NCI-H2196 treated with DMSO at 0.1 percent for 48 hours (cell line): ENCODE measurements around the gene SLC2A1.
"Not testable (repeated sequence)": the region's sequence is repeated elsewhere in the genome, so short reads cannot be mapped to it uniquely, and the experiment has no call there.

Experiments used
- DNase-seq: peaks from one replicate; lab custom pipeline; 2025; ENCODE audit not compliant: unreplicated experiment; lab: John Stamatoyannopoulos, UW

SLC2A1 gene

DNA sequence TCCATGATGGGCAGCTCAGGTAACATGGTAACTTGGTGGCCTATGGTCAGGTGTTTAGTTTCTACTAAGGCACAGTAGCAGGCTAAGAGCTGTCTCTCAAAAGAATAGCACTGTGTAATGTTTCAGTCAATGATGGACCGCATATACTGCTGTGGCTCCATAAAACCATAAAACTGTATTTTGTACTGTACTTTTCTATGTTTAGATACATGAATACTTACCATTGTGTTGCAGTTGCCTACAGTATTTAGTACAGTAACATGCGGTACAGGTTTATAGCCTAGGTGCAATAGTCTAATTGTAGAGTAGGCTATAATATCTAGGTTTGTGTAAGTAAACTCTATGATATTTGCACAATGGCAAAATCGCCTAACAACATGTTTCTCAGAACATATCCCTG, 50.6 kb downstream of the SLC2A1 start:
- DNase-seq, result no peak

DNA sequence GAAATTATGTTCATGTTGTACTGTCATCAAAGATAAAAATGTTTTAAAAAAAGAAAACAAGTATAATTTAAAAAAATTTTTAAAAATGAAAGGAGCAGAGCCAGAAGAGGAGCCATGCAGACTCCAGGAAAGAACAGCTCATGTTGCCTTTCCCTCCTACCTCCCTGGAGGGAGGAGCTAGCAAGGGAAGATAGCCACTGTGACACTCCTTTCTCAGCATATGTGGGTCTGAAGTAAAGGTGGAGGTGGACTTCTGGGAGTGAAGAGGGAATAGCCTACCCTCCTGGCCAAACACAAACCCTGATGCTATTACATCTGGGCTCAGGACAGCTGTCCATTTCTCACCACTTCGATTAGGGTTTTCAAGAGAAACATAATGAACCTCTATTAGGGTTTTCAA, 54.2 kb downstream of the SLC2A1 start:
- no peak for DNase-seq

DNA sequence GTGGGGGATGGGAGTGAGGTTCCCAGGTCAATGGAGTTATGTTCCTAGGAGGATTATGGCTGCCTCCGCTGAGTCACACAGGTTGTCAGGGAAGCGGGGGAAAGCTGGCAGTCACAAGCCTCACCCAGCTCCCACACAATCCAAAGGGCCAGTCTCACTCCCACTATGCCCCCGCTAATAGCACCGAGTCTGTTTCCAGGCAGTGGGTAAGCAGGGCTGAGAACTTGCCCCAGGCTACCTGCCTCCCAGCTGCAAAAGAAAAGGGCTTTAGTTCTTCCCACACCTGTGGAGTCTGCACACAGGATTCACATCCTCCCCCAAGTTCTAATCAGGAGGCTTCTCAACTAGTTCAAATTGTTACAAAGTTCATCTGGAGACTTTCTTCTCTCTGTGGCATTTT, 58.7 kb downstream of the SLC2A1 start:
- DNase-seq, result not testable (repeated sequence)

DNA sequence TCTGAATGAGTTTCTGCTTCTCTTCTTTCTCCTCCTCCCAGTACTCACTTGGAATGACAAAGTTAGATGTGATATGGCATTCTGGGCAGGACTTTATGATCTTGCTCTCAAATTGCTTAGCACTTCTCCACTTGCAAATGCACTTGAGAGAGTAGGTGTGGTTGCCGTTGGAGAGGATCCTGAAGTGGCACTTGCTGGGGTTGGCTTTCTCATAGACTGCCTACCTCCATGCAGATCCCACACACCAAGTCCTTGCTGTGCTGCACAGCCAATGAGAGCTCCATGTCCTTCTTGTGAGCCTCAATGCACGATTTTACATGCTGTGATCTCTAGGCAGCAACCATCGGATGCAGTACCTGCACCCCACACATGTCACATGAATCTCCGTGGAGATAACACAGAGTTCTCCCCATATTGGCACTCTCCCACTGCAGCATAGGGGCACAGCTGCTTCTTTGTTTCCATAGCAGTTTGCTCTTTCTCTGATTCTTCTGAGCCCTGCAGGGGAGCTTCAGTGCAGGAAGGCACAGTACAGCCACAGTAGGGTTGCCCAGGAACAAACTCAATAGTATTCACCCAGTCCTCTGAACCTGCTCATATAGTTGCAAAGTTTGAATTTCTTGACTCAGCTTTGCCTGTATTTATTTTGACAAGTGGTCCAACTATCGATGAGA, 67.1 kb downstream of the SLC2A1 start:
- no peak for DNase-seq

DNA sequence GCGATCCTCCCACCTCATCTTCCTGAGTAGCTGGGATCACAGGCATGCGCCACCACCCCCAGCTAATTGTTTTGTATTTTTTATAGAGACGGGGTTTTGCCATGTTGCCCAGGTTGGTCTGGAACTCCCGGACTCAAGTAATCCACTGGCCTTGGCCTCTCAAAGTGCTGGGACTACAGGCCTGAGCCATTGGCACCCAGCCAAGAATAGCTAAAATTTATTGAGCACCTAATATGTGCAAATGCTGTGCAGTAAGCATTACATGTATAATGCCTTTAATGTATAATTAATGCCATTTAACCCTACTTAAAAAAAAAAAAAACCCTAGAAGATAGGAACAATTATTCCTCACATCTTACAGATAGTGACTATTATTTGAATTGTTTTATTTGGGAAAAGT, 69.4 kb downstream of the SLC2A1 start:
- no peak for DNase-seq

DNA sequence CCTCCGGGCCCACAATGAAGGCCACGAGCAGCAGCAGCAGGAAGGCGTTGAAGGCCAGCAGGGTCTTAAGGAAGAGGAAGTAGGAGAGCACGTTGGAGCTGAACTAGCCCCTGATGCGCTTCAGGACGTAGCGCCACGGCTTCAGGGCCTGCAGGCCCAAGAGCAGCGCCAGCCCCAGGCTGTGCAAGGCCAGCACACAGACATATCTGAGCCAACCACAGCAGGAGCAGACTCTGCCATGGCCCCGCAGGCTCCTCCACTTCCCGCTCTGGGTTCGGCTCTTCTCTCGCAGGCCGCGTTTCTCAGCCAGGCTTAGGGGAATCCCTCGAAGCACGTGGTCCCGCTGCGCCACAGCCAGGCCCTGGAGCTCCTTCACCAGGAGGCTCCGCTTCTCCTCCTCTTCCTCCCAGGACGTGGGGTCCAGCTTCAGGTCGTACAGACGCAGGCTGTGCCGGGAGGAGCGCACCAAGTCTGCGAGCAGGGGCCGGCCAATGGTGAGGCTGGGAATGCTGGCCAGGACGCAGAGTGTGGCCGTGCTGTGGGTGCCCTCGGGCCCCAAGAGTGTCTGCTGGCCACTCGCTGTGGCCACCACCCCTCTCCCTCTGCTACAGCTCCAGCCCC, 70.5 kb downstream of the SLC2A1 start:
- no peak for DNase-seq

DNA sequence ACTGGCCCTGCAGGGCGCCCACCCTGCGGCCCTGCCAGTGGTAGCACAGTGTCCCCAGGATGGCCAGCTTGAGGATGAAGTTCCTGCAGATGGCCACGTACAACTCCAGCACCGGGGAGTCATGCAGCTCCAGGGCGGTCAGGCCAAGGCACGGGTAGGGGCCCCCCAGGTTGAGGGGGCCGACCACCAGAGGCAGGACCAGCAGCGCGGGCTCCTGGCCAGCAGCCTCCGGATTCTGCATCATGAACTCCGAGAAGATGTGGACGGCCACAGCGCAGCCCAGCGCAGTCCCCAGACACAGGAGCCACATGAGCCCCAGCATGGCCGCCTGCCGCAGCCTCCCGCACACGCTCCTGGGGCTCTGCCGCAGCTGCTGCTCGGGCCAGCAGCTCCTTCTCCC, 71.3 kb downstream of the SLC2A1 start:
- DNase-seq, result no peak

DNA sequence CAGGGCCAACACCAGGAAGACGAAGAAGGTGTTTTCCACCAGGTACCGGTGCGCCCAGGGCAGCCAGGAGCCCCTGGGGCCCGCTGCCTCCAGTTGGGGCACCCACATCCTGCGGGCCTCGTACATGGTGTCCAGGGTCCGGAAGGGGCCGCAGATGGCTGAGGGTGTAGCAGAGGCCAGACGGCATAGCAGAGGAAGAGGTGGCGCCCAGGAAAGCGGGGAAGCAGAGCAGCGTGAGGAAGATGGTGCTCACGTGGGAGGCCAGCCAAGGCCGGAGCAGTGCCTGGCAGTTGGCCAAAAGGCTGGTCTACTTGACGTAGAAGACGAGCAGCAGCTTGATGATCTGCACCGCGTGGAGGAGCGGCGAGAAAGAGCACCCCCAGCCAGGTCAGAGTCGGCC, 71.9 kb downstream of the SLC2A1 start:
- DNase-seq, result no peak

DNA sequence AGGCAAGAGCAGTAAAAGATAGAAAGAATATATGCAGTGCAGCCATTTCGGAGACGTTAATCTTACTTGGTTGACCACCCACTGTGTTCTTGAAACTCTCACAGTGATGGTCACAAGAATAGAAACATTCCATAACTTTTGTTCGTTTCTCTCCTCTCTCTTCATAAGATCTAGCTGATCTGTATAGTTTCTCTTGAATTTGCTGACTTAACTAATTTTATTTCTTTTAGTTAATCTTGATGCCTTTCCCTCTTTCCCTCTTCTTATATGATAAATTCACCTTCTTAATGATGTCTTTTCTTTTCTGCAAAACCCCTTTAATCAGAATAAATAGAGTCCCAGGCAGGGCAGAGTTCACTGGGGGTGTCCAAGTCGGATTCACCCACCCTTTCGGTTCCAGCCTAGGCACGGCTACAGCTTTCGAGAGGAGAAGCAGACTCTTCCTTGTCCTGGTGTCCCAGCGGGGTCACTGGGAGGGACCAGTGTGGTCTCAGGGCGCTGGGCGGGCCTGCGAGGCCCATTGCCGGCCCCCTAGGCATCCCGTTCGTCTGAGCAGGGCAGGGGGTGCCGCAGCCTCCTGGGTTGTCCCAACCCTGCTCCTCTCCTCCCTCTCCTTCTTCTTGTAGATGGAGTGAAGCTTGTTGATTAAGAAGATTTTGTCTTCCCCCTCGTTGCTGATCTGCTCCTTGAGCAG, 72.5 kb downstream of the SLC2A1 start:
- no peak for DNase-seq

DNA sequence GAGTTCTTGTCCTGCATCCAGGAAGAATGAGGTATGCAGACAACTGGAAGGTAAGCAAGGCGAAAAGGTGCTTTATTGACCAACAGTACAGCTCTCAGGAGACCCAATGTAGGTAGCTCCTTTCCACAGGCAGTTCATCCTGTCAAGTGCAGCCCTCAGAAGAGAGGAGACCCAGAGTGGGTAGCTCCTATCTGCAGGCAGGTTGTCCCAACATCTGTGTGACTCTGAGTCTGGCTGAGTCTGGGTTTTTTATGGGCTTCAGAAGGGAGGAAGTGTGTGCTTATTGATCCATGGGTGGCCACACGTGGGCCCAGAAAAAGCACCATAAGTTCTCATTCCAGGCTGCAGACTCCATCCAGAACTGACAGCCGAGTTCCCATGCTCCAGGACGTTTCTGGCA, 78.3 kb downstream of the SLC2A1 start:
- no peak for DNase-seq

DNA sequence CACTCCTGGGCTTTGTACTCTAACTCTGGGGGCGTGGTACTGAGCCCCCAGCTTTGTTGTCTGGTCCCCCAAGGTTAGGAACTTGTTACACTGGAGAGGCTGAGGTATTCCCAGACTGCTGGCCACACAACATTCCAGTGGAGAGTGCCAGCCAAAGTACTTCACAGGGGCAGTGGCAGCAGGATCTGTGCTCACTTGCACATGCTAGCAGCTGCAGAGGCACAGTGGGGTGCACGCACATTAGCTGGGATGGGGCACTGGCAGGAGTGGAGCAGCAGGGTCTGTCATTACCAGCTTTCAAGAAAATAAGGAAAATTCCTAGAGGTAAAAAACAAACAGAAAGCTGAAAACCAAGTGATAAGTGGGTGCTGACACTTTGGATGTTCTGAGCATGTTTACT, 81.3 kb downstream of the SLC2A1 start:
- no peak for DNase-seq

DNA sequence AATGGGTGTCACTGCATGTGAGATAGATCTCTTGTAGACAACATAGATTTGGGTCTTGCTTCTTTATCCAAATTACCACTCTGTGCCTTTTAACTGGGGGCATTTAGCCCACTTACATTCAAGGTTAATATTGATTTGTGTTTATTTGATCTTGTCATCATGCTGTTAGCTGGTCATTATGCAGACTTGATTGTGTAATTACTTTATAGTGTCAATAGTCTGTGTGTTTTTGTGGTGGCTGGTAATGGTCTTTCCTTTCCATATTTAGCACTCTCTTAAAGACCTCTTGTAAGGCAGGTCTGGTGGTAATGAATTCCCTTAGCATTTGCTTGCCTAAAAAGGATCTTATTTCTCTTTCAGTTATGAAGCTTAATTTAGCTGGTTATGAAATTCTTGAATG, 82.7 kb downstream of the SLC2A1 start:
- DNase-seq, result no peak
